A673 (cell line): ENCODE measurements around the gene CLDN5.

ENCODE experiments used
- CTCF ChIP-seq: fragments of 300-800, 200-600 bp; sonication (generic); conservative IDR thresholded peaks from 2 replicates; pipeline ENCODE4 v1.5.1; 2017; ENCODE audit warnings: low read depth, mild to moderate bottlenecking, antibody characterized with exemption, low read length, moderate library complexity, mixed read lengths
- EZH2 ChIP-seq: fragments of 200-600 bp; sonication (generic); IDR thresholded peaks from 2 replicates; pipeline ENCODE4 v1.6.1; 2017; ENCODE audit warnings: borderline replicate concordance, low read depth, mild to moderate bottlenecking, mixed read lengths, antibody characterized with exemption, low read length; ENCODE audit not compliant: poor library complexity, severe bottlenecking

GRCh38 chr22:19547620-19548019 lies 23.4 kb upstream of the CLDN5 start:
- TF ChIP-seq CTCF (no peak), EZH2 (no peak)
